ENCODE data around the gene MSMB.
"Not testable (repeated sequence)": the region's sequence is repeated elsewhere in the genome, so short reads cannot be mapped to it uniquely, and the experiment has no call there.

Gene MSMB, protein sequence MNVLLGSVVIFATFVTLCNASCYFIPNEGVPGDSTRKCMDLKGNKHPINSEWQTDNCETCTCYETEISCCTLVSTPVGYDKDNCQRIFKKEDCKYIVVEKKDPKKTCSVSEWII

DNA sequence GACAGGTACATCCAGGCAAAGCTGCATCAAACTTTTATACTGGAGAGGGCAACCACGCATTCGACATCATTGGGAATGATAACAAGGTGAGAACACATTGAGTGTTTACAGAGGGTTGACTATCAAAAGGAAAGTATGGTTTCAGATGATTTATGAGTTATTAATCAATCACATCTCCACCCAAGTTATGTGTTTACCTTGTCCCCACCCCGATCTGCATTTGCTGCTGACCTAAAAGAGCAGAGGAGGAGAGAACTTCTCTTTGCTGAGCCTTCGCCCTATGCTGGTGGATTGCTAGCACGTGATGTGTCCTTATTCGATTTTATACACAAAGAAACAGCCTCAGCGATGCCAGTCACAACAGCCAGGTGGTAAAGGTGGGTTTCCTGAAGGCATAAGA is at the start of gene MSMB:
MSMB (minus strand) TSS at position 9 of the 400 bp plus-strand sequence. CDS start 32 bp downstream, outside the sequence.
- DNase-seq (ENCODE audit: low spot score), result no peak

DNA sequence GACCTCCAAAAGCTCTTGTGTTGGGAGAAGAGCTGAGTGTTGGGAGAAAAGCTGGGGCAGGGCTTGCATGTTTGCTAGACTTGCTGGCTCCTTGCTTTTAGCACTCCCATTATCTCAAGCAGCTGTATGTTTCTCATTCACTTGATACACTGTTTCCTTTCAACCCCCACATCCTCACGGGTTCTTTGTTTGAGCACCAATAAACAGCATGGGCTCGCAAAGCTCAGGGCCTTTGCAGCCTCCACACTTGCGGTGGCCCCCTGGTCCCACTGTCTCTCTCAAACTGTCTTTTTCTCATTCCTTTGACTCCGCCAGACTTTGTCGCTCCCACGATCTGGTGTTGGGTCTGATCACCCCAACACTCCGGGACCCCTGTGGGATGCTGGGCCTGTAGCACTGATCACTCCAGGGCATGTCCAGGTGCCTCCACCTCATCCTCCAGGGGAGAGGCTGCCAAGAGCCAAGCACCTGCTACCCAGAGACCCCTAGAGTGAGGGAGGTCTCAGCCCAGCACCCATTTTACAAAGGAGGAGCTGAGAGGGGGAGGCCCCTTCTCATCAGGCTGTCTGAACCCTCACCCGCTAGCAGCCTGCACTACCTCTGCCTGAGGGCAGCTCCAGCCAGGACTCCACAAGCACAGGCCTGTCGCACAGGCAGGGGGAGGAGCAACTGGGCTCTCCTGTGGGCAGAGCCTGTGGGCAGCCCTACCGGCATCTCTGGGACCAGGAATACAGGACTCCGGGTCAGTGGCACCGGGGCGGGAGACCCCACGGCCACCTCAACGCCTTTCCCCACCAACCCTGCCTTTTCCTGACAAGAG is 49.1 kb upstream of the MSMB start:
- DNase-seq (ENCODE audit: low spot score), result no peak

DNA sequence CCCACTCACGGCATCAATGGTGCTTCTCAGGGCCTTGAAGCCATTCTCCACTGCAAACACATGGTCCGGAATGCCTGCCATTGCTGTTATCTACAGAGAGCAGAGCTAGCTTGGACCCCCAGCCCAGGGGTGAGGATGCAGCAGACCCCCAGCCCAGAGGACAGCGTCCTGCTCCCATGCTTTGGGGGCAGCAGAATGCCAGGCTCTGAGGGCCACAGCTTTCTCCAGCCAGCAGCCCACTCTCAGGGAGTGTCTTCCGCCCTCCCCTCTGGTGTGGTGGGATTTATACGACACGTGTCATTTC is 48.1 kb upstream of the MSMB start:
- DNase-seq (ENCODE audit: low spot score), result no peak

DNA sequence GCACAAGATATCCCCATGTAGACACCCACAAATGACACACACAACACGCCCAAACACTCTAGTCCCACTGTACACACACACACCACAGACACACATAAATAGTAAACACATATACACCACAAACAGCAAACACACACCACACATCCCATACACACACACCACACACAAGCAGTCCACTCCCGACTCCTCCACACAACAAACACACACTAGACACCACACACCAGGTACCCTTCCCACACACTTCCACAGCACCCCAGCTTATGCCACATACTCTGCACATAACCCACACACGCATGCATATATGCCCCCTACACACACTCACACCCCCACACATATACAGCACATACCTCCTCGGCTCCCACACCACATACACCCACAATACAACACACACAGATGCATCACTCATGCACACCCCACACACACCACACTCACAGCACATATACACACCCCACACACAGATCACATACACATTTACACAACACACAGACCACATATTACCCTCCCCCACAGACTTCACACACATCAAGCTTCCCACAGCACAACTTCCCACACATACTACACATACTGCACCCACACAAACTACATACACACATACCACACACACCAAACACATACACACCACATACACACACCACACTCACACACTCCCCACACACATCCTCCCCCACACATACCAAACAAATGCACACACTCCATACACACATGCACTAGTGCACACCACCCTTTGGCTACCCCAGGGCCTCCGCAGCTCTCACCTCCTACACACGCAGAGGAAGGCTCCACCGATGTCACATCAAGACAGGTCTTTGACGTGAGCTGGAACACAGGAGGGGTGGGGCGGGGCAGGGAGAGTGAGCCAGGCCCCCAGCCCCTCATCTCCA is 47.5 kb upstream of the MSMB start:
- not testable (repeated sequence) for DNase-seq (ENCODE audit: low spot score)

DNA sequence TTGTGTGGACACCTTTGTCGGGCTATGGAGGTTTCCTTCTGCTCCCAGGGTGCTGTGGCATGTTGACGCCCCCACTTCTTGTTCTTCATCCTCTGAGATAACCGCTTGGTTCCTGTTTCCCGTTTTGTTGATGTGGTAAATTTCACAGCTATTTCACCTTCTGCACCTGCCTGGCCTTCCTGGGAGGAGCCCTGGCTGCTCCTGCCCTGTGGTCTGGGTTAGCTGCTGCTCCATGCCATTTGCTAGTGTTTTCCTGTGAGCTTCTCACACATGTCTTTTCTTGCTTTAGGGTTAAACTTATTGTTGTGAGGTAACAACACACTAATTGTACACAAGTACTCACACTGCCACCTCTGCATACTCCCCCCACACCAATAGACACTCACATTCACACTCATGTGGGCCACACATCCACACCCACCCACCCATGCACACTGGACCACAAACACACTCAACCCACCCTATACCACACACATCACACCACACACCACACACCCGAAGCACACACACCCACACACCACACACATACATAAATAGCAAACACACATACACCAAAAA is 46.5 kb upstream of the MSMB start:
- DNase-seq (ENCODE audit: low spot score), result no peak

DNA sequence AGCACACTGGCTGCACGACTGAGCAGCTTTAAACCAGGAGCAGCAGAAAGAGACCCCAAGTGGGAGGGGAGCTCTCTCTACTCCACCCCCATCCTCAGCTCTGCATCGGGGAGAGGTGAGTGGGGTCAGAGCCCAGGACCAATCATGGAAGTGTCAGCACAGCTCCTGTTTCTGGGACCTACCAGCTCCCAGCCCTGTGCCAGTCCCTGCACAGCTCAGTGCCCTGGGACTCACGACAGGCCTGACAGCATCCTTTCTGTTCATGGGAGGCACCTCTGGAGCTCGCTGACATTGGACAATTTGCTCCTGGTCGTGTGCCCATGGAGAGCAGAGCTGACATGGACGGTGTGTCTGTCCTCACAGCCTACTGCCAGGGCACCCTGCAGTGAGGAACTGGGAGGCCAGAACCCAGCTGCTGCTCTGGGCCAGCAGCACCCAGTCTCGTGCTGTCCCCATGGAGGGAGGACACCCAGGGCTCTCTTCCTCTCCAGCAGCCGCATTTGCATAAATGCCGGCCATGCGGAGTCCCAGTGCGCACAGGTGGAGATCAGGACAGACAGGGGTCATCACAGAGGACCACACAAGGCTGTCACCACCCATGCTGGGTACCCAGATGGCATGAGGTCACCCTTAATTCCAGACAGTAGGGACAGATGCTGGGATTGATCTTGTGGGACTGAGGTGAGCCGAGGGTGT is 45.9 kb upstream of the MSMB start:
- DNase-seq (ENCODE audit: low spot score), result no peak

DNA sequence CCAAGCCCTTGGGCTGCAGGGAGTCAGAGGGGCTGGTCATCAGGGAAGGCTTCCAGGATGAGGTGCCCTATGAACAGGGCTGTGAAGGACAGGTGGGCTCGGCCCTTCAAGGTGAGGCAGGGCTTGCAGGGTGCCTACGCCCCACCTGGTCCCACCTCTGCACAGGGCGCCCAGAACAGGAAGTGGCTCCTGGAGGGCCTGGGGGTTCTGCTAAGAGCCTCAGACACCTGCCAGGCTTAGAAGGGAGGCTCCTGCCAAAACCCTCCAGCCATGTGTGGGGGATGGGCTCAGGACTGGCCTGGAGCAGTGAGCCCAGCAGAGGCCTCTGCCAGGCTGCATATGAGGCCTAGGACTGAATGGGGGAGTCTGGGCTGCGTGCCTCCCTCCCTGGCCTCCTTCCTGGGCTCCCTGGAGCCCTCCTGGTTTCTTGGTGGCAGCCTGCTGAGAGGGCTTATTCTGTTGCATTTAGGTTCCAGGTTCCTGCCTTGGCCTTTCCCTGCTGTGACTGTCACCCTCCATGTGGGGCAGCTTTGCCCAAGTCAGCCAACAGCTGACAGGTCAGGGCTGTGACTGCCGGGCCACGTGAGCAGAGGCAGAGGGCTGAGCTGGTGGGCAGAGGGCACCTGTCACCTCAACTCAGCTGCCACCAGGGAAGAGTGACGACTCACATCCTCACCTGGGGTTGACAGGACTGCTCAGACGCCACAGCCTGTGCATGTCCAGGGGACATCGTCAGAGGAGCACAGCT is 45.2 kb upstream of the MSMB start:
- no peak for DNase-seq (ENCODE audit: low spot score)

DNA sequence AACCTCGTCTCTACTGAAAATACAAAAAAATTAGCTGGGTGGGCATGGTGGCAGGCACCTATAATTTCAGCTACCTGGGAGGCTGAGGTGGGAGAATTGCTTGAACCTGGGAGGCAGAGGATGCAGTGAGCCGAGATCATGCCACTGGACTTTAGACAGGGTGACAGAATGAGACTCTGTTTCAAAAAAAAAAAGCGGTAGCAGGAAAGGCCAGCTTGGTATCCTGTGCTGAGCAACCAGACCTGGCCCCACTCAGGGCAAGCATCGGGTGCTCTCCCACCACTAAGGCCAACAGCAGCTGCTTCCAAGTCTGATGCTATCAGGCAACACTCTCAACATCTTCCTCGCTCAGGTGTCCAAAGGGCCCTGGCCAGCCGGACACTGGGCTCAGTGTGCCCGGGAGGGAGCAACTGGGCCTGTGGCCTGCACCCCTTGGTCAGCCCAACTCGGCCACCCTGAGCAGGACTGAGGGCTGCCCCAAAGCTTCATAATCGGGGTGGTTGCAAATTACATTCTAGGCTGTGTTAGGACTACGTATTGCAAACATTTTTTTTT is 44.3 kb upstream of the MSMB start:
- DNase-seq (ENCODE audit: low spot score), result no peak

DNA sequence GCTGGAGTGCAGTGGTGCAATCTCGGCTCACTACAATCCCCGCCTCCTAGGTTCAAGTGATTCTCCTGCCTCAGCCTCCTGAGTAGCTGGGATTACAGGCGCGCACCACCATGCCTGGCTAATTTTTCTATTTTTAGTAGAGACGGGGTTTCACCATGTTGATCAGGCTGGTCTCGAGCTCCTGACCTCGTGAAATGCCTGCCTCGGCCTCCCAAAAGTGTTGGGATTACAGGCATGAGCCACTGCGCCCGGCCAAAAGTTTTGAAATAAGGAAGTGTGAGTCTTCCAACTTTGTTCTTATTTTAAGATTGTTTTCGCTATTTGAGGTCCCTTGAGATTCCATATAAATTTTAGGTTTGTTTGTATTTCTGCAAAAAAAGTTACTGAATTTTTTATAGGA is 41.3 kb upstream of the MSMB start:
- not testable (repeated sequence) for DNase-seq (ENCODE audit: low spot score)

DNA sequence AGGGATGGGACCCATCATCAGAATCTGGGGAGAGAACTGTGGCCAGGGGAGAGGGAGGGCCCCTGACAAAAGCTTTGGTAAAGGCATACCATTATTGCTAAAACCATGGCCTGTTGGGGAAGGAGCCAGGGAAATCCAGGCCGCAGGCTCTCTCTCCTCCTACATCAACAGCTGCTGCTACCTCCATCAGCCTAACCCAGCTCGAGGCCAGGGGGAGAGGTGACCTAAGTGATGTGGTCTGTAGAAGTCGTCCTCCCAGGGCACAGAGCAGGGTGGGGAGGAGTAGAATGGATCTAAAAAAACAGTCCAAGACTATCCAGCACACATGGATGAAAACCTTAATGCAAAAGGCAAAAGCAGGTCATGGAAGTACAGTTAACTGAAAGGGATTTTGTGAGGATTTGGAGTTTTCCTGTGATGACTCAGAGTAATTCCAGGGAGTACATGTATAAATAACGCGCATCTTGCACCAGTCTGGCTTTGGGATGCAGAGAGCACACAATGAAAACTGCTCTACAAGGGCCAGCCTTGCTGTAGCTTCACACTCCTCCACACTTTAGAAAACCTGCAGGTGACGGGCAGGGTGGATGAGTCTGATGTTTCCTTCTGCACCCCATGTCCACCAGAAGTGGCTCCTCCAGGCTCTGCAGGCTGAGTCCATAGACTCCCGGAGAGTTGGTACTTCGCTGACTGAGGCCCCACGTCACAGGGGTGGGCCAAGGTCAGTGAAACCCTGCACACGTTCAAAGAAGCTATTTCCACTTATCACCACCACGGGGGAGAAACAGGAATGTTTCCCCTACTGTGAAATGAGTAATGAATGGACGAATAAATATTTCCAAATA is 38.5 kb upstream of the MSMB start:
- DNase-seq (ENCODE audit: low spot score), result no peak

DNA sequence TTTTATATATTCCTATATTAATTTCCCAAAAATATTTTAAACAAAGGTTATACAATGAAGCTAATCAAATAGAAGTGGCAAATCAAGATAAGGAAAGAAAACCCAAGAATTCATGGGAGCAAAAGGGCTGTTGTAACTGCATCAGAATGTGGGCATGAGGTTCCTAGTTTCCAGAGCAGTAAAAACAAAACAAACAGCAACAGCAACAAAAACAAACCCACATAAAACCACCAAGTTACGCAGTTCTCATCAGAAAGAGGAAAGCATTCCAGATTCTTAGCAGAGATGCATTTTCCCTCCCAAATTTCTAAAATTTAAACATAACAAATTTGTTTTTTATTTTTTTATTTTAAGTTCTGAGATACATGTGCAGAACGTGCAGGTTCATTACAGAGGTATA is 34.8 kb upstream of the MSMB start:
- DNase-seq (ENCODE audit: low spot score), result no peak

DNA sequence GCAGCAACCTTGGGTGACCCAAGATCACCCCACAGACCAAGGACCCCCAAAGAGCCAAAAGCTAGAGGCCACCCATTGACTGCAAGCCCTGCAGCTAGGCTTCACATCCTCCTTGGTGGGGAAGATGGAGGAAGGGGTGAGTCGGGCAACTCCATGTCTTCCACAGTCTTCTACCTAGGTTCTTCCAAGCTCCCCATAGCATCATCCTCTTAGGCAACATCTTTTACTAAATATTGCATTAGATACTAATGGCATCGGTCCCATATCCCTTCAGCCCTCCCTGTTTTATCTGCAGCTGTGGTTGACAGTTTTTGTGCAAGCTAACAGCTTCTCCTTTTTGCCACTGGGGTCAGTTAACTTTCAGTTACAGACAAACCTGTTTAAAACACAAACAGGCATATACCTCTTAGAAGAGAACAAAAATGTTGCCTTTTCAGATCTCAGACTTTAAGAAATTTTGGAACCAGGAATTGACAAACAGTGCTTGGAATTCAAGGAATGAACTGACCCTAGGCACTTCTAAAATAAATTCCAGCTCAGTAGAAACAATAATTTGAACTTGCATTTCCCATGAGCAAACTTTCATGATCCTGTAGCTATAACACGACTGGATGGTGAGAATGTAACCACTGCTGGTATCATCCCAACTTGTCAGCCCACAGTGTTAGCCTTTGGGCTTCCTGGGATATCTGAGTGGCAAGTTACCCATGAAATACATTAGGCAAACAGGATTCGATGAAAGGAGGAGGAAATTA is 33.9 kb upstream of the MSMB start:
- DNase-seq (ENCODE audit: low spot score), result no peak

DNA sequence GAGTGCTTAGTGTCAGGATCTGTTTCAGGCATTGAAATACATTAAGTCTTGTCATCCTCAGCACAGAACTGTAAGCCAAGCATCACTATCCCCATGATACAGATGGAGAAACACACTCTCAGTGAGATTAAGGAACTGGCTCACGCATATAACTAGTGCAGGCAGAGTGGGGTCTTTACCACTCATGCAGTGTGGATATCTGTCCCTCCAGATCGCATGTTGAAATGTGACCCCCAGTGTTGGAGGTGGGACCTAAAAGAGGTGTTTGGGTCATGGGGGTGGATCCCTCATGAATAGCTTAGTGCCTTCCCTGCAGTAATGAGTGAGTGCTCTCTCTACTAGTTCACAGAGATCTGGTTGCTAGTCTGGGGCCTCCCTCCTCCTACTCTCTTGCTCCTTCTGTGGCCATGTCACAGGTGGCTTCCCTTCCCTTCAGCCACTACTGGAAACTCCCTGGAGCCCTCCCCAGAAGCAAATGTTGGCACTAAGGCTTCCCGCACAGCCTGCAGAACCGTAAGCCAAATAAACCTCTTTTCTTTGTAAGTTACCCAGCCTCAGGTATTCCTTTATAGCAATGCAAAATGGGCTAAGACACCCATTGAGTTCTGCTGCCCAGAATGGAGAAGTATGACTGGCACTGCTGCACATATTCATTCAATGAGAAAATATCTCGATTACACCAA is 31.8 kb upstream of the MSMB start:
- DNase-seq (ENCODE audit: low spot score), result no peak

DNA sequence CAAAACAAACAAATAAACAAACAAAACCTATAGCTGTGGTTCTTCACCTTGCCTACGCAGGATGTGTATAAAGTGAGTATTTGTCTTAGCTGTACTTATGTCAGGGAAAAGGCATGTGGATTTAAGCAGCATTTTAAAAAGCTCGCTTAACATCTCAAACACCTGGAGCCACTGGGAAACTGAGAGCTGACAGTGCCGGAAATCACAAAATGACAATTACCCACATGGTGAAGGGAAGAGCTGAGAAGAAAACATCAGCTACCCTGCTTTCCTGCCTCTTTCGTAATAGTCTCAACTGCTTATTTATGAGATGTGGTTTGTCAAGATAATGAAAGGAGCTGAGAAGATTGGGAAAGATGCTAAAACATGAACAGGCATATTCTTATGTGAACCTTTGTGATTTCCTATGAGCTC is 31.1 kb upstream of the MSMB start:
- DNase-seq (ENCODE audit: low spot score), result no peak

DNA sequence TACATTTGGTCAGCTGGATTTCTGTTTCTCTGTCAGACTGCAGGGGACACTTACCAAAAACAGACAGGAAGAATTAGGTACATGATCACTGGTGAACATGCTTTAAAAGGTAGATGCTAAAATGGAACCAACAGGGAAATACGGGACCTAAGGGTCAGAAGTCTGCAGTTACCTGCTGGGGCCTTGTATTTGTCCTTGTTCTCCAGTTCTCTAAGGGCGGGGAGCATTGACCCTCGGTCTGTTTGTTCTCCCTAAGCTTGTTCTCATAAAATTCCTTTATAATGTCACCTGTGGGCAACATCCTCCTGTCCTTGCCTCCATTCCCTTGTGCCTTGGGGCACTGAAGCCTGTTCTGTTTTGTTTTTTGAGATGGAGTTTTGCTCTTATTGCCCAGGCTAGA is 29.8 kb upstream of the MSMB start:
- DNase-seq (ENCODE audit: low spot score), result no peak

DNA sequence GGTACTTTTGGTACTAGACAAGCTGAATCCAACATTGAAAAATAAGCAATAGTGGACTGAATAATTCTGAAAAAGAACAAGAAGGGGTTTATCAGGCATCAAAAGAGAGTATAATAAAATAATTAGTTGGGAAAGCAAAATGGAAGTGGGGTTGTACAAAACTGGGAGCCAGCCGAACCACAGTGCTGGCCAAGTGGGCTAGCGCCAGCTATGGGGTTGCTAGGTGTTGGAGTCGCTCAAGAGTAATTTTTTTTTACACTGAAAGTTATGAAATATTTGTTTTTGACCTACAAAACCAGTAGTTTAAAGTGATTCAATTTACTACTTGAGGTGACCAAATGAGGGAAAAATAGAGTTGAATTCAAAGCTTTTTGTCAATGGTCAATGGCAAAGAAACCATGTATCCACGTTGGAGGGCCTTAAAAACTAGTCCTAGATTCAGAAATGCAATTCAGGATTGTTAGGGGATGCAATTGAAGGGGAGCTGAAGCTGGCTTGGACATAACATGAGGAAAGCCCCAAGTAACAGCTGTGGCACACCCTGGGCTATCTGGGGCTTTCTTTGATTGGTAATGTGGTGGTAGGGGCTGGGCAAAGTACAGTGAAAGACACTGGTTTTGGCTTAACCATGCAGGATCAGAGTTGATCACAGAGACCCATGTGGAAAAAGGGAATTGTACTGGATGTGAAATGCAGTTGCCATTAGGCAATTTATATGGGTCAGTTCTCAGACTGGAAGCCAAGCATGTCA is 28.3 kb upstream of the MSMB start:
- DNase-seq (ENCODE audit: low spot score), result no peak

DNA sequence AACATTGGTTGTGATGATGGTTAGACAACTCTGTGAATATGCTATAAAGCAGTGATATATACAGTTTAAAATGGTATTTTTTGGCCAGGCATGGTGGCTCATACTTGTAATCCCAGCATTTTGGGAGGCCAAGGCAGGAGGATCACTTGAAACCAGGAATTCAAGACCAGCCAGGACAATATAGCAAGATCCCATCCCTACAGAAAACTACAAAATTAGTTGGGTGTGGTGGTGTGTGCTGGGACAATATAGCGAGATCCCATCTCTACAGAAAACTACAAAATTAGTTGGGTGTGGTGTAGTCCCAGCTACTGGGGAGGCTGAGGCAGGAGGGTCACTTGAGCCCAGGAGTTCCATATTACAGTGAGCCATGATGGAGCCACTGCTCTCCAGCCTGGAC is 27.5 kb upstream of the MSMB start:
- DNase-seq (ENCODE audit: low spot score), result no peak

DNA sequence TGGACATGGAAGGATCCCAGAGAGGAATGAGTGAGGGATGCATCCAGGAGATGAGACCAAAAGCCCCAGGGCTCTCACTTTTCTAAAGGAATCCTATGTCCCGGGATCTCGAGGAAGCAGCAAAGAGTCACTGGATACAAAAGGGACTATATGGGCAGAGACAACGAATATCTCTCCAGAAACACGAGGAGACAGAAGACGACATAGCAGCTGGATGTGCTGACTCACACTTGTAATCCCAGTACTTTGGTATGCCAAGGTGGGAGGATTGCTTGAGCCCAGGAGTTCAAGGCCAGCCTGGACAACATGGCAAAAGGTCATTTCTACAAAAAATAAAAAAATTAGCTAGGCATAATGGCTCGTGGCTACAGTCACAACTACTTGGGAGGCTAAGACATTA is 24.7 kb upstream of the MSMB start:
- no peak for DNase-seq (ENCODE audit: low spot score)

Data from AG08396 (cell line).